Limb (tissue), 2 donors: Measurements from ENCODE around the gene NAGK.
A peak's percentile ranks its signal among the peaks of the same experiment; 100 is the strongest.
"Not testable (repeated sequence)": the region's sequence is repeated elsewhere in the genome, so short reads cannot be mapped to it uniquely, and the experiment has no call there.

Experiments
- DNase-seq, 2 donors: peaks; one replicate each; pipeline ENCODE4 v3.0.0-alpha.2; 2016; ENCODE audit errors: extremely low spot score in 2 of 2

NAGK gene

DNA sequence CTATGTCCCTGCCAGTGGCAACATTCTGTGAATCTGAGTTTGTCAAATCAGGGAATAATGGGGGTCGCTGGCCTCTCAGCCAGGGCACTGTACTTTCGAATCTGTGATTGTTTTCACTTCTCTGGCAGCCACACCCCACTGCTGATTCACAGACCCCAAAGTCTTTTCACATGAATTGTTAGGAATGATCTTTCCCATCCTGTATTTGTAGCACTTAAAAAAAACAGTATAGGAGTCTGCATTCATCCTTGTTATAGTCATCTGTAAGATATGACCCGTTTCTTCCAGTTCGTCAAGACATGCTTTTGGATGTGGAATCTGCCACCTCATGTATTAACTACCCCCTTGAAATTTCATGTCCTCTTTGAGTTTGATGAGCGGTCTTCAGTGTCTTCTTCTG, 928 bp downstream of the NAGK start:
- DNase-seq: no peak

DNA sequence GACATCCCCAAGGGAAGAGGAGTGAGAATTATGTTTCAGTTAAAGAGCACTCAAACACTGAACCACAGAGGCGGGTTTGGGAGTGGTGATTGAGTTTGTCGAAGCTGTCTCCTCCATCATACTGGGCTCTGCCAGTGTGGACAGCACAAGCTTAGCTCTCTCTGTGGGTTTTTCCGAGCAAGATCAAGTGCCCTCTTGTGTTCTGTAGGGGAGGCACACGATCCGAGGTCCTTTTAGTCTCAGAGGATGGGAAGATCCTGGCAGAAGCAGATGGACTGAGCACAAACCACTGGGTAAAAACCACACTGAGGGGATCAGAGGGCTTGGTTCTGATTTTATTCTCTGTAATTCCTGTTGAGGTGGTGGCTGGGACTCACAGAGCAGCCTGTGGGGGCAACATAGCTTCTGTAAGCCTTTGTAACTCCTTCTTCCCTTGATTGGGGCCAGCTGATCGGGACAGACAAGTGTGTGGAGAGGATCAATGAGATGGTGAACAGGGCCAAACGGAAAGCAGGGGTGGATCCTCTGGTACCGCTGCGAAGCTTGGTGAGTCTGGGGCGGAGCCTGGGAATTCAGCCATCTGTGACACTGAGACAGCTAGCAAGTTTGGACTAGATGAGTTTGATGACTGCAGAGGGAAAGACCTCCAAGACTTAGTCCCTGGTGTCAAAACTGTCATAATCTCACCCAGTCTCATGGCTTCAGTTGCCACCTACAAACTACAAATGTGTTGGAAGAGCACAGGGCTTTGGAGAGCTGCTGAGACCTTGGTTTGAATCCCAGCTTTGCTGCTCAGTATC, 2.0 kb downstream of the NAGK start:
- DNase-seq: peak in 1 of 2 donors; percentile 14

DNA sequence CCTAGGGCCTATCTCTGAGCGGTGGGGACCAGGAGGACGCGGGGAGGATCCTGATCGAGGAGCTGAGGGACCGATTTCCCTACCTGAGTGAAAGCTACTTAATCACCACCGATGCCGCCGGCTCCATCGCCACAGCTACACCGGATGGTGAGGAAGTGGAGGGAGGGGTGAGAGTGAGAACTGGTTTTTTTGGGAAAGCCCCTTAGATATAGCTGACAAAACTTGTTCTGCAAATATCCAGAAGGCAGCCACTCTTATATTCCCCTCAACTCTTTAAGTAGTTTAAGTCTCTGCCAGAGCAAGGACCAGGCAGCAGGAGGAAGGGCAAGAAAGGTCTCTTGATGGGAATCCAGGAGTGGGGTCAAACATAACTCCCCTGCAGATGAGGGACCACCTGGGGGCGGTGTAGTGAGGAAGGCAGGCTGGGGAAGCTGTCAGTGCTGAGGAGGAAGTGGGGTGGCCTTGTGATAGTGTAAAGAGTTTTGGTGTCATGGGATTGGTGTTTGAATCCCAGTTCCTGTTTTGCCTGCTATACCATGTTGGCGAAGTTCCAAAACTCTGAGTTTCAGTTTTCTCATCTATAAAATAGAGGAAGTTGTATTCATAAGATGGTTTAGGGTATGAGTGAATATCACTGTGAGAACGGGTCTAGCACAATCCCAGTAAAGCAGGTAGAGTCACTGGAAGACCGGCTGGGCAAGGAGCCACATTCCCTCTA, 3.4 kb downstream of the NAGK start:
- DNase-seq: no peak

DNA sequence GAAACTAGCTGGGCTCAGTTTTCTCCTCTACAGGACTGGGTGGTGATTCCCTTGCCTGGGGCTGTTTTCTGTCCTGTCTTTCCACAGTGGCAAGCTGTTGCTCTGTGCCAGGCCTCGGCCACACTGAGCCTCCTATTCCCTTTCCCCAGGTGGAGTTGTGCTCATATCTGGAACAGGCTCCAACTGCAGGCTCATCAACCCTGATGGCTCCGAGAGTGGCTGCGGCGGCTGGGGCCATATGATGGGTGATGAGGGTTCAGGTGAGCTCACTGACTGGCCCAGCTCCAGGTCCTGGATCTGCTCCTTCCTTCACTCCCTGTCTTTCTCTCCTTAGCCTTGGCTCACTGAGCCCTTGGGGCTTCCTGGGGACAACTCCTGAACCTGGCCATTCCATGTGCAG, 4.0 kb downstream of the NAGK start:
- no peak for DNase-seq

DNA sequence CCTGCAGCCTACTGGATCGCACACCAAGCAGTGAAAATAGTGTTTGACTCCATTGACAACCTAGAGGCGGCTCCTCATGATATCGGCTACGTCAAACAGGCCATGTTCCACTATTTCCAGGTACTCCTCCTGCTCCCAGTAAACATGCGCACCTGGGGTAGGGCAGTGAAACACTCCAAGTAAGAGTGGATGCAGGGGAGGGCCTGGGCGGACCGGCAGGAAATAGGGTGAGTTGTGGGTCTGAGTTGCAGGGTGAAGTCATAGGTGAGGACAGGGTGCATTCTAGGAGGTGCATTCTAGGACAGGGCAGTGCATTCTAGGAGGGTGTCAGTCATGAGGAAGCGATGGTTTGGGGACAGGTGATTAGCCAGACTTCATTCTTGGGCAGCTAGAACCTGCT, 5.0 kb downstream of the NAGK start:
- DNase-seq: no peak

DNA sequence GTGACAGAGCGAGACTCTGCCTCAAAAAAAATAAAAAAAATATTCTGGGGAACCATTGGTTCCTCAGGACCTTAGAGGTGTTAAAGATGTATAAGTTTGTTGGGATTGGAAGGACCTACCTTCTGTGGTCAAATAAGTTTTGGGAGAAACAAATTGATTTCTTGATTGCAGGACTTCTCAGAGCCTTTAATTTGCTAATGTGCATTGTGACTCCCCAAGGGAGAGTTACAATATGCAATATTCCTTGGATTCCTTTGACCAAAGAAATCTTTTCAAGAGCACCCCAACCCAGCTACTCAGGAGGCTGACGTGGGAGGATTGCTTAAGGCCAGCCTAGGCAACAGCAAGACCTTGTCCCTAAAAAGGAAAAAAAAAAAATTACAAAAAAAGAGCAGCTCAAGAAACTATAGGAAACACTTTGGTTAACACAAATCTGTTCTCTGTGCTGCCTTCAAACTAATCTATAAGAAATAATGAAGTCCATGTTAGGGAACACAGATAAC, 6.5 kb downstream of the NAGK start:
- no peak for DNase-seq

DNA sequence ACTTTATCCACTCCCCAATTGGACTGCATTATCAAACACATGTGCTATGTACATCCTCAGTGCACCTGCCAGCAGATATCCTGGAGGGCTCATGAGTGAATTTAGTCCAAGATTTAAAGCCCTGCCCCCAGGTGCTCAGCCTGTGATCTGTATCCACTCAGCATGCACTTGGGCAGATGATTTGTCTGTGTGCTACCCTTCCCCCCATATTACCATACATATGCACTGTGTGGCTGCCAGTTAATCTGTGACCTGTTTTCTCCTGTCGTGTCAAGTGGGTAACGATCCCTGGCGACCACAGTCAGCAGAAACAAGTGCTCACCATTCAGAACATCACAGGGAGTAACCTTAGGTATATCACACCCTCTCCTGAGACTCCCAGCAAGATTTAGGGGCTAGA, 10.2 kb downstream of the NAGK start:
- DNase-seq: no peak

DNA sequence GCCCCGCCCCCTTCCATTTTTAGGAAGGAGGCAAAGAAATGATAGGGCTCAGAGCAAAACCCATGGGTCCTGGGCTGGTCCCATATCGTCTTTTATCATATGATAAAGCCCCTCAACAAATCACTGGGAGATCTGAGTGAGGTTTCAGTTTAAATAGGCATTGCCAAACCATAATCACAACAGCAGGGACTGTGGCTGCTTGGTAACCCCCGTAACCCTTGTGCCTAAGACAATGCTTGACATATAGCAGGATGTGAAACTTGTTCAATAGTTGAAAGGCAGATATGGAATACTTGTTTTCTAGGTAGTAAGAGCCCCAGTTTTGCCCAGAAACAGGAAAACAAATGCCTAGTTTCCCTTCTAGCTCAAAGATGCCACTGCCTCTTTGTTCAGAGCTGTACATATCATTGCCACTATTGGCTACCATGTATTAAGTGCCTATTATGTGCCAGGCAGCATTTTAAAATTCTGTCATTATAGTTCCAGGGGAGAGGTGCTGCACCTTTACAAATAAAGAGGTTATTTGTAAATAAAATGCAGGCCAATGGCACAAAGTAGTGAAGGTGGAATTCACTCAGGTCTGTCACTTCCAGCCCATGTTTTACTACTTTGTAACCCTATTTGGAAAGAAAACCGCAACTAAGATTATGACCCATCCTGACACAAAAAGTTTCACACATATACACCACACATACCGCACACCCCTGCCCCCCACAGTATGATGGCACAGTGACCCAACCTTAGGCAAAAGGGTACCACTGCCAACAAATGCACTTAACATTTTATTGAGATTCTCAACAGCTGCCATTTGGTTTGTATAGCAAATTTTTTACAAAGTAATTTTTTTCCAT, 14.2 kb downstream of the NAGK start:
- no peak for DNase-seq

DNA sequence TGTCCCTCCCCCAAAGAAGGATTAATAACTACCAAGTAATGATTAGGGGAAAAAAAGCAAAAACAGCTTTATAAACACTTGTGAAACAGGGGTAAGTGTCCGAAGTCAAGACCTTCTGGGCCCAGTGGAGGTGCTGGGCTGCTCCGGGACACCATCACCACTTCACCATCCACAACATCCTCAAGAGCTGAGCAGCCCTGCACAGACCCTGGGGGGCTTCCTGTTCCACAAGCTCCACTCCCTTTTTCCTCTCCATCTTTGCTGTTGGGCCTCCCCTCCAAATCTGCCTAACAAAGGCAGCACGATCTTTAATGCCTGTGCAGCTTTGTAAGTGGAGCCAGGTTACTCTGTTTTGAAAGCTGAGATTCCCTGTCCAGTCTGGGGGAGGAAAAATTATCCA, 14.8 kb downstream of the NAGK start:
- DNase-seq: not testable (repeated sequence)

DNA sequence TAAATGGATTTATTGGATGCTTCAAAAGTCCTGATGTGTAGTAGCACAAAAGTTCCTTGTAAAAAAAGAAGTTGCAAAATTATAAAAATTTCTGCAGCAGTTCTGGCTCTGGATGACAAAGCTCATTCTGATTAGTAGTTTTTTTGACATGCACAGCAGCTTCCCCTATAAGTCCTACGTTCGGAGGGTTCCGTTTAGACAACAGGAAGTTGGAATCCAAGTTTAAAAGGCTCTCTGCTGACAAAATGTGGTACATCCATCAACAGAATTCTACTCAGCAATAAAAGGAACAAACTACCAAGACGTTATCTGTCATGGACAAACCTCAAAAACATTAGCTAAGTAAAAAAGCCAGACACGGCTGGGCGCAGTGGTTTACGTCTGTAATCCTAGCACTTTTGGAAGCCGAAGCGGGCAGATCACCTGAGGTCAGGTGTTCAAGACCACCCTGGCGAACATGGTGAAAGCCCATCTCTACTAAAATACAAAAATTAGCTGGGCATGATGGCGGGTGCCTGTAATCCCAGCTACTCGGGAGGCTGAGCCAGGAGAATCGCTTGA, 15.4 kb downstream of the NAGK start:
- not testable (repeated sequence) for DNase-seq

DNA sequence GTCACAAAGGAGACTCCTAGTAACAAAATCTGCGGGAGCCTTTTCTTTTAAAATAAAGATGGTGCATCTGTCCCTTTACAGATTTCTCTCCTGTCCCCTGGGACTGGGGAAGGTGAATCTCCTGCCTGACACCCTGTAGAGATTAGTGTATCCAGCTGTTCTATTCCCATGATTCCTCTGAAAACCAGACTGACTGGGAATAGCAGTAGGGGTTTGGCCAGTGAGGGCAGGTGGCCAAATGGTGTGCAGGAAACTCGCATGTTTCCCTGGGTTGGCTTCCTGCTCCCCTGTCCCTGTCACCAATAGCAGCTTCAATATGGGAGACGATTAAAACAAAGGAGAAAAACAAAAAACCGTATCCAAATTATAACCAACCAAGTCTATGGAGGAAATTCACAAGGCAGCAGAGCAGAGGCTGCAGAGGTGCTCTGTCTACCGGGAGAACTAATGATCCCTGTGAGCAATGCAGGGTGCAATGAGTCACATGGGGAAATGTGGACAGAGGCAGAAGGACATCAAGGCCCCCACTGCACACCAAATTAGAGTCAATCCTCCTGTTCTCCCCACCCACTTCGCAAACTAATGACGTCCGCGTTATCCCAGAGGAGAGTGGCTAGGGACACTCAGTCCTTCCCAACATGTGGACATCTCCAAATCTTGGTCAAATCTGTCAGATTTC, 17.0 kb downstream of the NAGK start:
- not testable (repeated sequence) for DNase-seq

DNA sequence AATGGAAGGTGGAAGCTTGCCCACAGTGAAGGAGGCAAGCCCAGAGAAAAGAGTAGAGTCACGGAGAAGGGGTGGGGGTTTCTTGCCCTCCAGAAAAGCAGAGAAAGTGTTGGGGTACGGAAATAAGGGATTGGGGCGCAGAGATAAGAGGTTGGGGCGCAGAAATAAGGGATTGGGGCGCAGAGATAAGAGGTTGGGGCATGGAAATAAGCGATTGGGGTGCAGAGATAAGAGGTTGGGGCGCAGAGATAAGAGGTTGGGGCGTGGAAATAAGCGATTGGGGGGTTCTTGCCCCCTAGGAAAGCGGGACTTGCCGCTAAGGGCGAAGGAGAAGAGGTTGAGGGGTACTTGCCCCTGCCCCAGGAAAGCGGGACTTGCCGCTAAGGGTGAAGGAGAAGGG, 21.0 kb downstream of the NAGK start:
- not testable (repeated sequence) for DNase-seq

DNA sequence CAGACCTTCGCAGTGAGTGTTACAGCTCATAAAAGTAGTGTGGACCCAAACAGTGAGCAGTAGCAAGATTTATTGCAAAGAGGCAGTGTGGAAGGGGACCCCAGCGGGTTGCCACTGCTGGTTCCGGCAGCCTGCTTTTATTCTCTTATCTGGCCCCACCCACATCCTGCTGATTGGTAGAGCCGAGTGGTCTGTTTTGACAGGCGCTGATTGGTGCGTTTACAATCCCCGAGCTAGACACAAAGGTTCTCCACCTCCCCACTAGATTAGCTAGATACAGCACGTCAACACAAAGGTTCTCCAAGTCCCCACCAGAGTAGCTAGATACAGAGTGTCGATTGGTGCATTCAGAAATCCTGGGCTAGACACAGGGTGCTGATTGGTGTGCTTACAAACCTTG, 23.4 kb downstream of the NAGK start:
- DNase-seq: not testable (repeated sequence)

DNA sequence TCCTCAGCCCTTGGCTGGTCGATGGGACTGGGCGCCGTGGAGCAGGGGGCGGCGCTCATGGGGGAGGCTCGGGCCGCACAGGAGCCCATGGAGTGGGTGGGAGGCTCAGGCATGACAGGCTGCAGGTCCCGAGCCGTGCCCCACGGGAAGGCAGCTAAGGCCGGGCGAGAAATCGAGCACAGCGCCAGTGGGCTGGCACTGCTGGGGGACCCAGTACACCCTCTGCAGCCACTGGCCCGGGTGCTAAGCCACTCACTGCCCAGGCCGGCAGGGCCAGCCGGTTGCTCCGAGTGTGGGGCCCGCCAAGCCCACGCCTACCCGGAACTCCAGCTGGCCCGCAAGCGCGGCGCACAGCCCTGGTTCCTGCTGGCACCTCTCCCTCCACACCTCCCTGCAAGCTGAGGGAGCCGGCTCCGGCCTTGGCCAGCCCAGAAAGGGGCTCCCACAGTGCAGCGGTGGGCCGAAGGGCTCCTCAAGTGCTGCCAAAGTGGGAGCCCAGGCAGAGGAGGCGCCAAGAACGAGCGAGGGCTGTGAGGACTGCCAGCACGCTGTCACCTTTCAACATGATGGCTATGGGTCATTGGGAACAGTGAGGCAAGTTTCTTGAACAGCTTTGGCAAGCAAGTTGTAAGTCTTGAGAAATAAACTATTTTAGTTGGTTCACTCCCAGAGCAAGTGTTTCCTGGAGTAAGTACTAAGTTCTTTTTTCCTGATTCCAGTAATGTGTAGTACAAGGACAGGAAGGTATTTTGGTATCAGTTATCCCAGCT, 24.2 kb downstream of the NAGK start:
- not testable (repeated sequence) for DNase-seq

DNA sequence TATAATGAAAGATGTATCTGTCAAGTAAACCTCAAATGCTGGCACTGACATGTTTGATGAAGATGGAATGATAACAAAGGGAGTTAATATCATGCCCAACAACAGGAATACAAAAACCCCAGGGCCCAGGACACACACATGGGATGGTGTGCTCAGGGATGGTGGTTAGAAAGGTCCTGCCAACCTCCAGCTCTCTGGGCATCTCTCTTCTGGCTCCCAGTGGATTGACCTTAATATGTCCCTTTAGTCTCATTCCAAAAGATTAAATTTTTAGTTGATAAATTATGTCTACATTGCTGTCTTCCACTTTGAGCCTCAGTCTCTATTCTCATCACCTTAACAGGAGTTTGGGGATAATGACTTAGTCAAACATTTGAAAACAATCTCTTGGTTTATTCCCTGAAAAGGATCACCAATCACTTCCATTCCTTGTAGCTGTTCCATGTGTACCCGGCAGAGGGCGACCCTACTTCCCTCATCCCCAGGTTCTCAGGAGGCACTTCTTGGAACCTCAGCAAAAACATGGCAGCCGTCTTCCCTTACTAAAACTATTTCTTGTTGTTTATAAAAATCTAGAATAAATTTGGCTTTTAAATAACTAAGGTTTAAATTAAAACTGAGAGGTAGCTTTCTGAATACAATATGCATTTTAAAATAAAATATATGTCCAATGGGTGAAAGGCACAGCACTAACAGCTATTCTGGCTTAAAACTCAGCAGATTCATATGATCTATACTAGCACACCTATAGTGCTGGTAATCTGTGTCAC, 31.9 kb downstream of the NAGK start:
- peak; percentile 21 to 41 for DNase-seq

DNA sequence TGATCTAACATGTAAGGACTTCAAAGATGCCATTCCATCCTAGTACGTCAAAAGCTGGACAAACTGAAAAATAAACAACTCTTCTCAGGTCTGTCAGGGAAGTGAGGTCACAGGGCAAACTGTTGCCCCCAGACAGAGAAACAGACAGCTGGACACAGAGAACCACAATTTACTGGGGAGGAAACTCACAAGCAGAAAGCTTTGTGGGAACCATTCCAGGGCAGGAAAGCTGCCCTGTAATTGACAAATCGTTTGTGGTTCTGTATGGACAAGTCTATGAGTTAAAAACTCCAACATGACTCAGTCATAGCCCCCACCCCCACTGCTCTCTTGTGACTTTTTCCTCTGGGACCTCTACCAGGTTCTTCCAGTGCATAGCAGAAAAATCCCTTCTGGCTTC, 33.2 kb downstream of the NAGK start:
- no peak for DNase-seq

DNA sequence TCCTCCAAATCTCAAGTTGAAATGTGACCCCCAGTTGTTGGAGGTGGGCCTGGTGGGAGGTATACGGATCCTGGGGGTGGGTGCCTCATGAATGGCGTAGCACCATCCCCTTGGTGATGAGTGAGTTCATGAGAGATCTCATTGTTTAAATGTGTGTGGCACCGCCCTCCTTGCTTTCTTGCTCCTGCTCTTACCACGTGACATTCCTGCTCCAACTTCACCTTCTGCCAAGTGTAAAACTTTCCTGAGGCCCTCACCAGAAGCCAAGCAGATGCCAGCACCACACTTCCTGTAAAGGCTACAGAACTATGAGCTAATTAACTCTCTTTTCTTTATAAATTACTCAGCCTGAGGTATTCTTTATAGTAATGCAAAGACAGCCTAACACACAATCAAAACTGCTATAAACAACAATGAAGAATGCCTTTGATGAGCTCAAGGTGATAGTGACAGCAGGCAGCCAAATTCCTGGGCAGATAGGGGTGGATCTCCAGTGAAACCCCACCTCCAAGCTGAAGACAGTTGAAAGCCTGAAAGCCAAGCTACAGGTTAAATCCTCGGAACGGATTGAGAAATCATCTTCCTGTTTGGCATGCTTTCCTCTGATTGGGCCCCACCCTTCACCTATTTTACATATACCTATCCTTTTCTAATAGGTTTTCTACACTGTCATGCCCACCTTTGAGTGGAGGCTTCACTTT, 34.7 kb downstream of the NAGK start:
- no peak for DNase-seq

DNA sequence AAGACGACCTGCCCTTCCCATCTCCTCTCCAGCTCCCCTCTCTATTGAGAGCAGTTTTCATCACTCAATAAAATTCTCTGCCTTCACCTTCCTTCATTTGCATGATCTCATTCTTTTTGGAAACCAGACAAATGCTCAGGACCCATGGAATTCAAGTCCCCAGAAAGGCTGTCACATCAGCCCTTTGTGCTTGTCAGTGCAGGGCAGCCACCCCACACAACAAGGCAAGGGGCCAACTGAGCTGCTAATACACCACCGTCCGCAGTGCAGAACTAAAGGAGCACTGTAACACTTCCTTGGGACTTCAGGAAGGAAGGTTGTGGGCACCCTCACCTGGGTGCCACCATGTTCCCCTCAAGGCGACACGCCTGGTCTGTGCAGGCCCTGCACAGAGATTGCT, 35.4 kb downstream of the NAGK start:
- no peak for DNase-seq

DNA sequence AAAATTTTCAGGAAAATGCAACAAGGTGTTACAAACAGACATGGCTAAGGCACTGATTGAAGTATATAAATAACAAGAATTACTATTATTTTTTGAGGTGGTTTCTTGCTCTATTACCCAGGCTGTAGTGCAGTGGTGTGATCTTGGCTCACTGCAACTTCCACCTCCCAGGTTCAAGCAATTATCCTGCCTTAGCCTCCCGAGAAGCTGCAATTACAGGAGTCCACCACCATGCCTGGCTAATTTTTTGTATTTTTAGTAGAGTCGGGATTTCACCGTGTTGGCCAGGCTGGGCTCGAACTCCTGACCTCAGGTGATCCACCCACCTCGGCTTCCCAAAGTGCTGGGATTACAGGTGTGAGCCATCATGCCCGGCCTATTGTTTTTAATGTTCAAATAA, 38.0 kb downstream of the NAGK start:
- DNase-seq: not testable (repeated sequence)
